ENCODE data around the gene DCTN5. TPM values are rescaled to one million over a fixed set of nuclear protein-coding genes. Genes with fewer than 3 reads are reported as not detected.
"Not testable (repeated sequence)": the region's sequence is repeated elsewhere in the genome, so short reads cannot be mapped to it uniquely, and the experiment has no call there.

The DCTN5 gene
- 23.9 and 46.1 TPM in 2 replicates for total RNA-seq (2014; rRNA removed; shearing (Covaris generic))

DNA sequence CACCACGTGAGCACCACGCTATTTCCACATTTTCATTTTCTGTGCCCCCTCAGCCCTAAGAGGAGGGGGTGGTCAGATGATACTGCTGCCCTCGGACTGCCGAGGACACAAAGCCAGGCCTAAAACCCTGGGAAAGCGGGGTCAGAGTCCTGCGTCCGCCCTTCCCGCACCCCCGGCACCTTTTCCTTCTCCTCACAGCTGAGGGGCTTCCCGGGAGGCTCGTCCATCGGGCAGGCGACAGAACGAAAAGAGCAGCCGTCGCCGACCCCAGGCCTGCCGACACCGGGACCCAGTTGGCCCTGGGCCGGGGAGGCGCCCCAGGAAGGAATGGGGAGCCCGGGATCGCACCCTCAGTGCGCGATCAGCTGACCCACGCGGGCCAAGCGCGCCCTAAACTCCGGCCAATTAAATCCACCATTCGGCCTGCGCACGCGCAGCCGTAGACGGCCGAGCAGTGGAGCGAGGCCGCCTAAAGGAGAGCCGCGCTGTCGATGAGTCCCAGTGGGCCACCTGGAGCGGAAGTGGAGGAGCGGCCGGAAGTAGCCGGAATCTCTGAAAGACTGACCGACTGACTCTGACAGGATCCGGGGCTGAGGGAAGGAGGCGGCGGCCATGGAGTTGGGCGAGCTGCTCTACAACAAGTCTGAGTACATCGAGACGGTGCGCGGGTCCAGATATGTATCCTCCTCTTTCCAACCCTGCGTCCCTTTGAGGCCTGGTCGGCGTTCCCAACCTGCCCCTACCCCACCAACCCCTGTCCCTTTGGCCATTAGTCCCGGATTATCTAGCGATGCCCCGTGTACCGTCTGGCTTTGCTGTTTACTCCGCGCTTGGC lies at the start of gene DCTN5, which contains the start of gene PALB2:
DCTN5 (plus strand) TSS at position 536 of the 835 bp plus-strand sequence; CDS start at position 613, 77 bp downstream.
PALB2 (minus strand) TSS at position 380 of the 835 bp plus-strand sequence; CDS start at position 227, 153 bp downstream.
- peak; percentile 95 for DNase-seq (ENCODE audit: low read depth)

DNA sequence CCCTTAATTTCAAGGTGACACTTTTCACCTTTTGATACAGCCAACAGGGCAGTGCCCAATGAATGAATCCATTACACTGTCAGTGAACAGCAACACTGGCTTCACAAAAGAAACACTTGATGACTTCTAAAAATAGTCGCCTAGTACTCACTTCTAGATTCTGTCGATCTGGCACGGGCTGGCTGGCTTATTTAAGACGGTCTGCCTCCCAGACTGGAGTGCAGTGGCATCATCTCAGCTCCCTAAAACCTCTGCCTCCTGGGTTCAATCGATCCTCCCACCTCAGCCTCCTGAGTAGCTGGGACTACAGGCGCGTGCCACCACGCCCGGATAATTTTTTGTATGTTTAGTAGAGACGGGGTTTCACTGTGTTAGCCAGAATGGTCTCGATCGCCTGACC lies 47.1 kb upstream of the DCTN5 start:
- DNase-seq (ENCODE audit: low read depth) = no peak

DNA sequence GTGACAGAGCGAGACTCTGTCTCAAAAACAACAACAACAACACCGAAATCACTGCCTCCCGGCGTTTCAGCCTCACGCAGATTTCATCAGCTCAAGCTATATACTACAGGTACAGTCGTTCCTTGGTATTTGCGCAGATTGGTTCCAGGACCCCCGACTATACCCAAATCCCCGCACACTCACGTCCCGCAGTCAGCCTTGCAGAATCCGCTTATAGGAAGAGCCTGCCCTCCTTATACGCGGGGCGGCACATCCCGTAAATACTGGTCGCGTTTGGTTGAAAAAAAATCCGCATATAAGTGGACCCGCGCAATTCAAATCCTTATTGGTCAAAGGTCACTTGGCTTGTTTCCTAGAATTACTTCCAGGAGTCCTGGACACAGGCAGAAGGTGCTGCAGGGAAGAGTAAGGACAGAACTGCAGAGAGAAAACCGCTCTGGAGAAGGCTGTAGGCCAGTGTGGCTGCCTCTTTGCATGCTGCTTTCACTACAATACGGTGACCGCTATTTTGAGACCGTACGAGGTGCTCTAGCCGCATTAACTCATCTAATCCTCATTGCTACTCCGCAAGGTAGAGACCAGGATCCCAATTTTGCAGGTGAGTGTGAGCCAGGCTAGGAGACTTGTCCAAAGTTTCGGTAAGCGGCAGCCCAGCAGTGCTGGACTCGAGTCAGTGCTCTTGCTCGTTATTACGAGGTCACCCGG lies 45.9 kb upstream of the DCTN5 start:
- DNase-seq (ENCODE audit: low read depth) = no peak

DNA sequence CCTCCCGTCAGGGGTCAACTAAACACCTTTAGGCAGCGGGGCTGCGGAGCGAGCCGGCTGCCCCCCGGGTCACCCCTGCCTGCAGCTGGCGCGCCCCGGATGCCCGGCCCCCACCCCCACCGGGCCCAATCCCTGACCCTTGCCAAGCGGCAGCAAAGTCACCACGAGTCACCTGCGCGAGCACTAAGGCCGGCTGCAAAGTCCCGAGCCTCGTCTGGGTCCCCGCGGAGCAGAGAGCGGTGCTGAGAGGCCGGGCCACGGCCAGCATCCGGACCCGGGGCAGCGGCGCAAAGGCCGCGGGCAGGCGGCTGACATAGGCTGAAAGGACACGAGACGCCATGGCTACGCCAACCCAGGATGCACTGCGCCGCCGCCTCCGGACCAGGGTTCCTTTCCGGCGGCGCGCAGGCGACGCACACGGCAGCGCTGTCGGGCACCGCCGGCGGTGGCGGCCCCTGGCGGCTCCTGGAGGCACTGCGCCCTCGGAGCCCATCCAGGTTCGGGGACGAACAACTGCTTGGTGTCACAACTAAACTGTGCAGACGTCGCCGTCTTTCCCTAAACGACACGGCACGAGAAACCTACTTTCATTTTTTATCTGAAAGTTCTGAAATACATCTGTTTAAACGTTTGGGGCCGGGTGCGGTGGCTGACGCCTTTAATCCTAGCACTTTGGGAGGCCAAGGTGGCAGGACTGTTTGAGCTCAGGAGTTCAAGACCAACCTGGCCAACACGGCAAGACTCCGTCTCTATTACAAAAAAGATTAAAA lies 45.1 kb upstream of the DCTN5 start, which contains the start of gene NDUFAB1:
NDUFAB1 (minus strand) TSS at position 366 of the 770 bp plus-strand sequence; CDS start at position 340, 26 bp downstream.
- peak; percentile 91 for DNase-seq (ENCODE audit: low read depth)

DNA sequence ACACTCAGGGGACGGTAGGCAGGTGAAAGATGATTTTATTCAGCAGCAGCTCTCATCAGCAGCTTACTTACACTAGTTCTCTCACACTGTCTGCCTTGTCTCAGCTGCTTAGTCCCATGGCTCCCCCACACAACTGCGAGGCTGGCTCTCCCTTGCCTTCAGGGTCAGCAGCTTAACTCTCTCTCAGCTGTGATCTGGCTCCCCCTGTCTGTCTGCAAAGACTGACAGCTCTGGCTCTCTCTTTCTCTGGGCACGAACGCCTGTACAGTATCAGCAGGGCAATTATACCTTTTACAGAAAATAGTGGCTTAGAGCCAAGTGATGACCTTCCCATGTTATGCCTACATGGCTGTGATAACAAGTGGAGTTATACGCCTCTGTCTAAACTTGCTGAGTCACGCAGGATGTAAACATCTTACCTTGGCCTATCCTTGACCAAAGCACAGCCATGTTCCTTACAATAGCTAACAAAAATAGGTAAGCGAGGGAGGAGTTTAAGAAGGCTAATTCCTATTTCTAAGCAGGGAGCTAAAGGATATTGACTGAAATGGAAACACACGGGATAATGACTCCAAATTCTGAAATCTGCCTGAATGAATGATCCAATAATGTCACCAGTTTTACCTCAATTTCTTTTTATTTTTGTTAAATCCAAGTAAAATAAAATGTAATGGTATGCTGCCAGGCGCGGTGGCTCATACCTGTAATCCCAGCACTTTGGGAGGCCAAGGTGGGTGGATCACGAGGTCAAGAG lies 44.1 kb upstream of the DCTN5 start:
- peak; percentile 29 for DNase-seq (ENCODE audit: low read depth)

DNA sequence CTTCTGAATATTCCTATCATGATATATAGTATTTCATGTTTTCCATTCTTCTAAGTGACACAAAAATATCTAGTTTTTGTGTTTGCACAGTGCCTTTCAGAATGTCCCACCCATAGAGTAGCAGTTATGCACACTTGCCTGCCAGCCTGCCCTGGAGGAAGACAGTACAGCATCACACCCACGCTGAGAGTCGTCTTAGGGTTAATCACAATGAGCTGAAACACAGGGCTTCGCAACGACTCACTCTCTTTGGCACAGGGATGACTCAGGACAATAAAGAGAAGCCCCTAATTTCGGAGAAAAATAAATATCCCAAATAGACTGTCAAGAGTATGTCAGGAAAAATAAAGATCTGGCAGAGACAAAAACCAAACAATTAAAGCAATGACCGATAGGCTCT lies 33.5 kb upstream of the DCTN5 start:
- DNase-seq (ENCODE audit: low read depth) = peak; percentile 37

DNA sequence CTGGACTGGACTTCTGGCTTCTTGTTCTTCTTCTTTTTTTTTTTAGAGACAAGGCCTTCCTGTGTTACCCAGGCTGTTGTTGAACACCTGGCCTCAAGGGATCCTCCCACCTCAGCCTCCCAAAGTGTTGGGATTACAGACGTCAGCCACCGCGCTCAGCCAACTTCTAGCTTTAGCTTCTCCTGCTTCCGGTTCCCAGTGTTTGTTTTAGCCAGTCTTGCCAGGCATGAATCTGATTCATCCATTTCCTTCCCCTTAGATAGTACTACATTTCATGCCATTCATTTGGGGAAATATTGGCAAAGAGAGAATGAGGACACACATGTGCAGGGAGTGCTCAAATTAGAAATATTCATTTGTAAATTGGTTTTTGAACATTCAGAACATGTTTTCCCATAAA lies 33.1 kb upstream of the DCTN5 start:
- peak; percentile 79 for DNase-seq (ENCODE audit: low read depth)

DNA sequence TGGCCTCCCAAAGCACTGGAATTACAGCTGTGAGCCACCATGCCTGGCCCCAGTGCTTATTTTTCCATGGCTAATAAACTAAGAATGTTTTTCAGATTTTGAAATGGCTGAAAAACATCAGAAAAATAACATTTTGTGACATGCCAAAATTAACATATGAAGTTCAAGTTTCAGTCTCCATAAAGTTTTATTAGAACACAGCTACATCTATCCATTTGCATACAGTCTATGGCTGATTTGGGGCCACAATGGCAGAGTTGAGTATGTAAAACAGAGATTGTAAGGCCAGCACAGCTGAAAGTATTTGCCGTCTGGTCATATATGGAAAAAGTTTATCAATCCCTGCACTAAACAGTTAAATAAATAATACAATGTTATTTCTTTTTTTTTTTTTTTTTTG lies 31.3 kb upstream of the DCTN5 start:
- no peak for DNase-seq (ENCODE audit: low read depth)

DNA sequence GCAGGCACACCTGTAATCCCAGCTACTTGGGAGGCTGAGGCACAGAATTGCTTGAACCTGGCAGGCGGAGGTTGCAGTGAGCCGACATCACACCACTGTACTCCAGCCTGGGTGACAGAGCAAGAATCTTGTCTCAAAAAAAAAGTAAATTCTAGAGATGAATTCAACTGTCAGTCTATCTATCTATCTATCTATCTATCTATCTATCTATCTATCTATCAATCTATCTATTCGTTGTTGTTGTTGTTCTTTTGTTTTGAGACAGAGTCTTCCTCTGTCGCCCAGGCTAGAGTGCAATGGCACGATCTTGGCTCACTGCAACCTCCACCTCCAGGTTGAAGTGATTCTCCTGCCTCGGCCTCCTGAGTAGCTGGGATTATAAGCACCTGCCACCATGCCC lies 30.4 kb upstream of the DCTN5 start:
- DNase-seq (ENCODE audit: low read depth) = not testable (repeated sequence)

DNA sequence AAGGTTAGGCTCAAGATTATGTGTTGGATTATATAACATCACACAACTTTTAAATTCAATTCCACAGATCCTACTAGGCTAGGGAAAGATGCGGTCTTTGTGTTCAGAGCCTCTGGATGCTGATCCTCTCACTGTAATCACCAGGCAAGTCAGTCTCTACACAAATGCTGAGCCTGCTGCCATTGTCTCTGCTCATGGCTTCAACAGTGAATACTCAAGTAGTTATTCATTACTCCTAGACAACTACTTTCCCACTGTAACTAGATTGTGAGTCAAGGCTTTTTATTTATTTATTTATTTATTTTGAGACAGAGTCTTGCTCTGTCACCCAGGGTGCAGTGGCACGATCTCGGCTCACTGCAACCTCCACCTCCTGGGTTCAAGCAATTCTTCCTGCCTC lies 29.3 kb upstream of the DCTN5 start:
- DNase-seq (ENCODE audit: low read depth) = no peak

DNA sequence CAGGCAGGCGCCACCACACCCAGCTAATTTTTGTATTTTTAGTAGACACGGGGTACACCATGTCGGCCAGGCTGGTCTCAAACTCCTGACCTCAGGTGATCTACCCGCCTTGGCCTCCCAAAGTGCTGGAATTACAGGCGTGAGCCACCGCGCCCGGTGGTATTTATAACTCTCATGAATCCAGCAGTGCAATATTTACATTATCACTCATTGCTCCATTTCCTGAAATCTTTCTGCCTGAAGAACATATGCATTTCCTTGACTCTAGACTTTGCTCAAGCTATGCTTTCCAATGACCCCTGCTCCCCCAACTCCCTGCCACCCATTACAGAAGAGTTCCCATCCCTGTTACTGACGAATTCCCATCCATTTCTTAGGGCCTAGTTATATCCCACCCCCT lies 25.5 kb upstream of the DCTN5 start:
- DNase-seq (ENCODE audit: low read depth) = no peak

DNA sequence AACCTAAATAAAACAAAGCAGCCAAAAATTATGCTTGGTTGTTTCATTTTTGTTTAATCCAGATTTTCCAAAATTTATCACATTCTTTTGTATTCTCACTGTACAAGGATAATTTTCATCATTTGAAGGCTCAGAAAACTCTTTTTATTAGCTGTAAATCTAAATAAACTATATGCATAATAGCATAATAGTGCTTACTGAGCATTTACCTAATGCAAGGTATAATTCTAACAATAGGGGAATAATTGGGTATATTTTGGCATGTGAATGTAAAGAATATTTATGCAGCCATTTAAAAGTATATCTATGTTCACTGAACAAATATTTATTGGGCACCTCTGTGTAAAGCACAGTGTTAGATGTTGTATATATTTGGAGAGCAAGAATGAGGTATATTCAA lies 17.2 kb upstream of the DCTN5 start:
- DNase-seq (ENCODE audit: low read depth) = no peak

DNA sequence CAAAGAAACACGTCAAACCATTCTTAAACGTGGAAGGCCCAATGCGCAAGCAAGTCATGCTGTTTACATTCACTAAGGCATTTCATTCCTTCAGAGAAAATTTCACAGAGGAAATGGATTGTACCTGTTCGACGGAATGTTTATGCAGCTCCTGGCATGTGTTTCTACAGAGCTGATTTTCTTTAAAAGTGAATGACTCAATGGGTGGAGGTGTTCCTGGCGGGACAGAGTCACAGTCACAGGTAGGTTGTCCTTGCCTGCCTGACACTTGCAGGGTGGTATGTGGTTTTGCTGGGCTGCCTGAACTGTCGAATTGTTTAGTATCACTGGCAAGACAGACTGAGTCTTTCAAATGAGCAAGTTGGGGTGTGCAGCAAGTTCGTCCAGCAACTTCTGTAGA lies 11.8 kb upstream of the DCTN5 start:
- DNase-seq (ENCODE audit: low read depth) = no peak

DNA sequence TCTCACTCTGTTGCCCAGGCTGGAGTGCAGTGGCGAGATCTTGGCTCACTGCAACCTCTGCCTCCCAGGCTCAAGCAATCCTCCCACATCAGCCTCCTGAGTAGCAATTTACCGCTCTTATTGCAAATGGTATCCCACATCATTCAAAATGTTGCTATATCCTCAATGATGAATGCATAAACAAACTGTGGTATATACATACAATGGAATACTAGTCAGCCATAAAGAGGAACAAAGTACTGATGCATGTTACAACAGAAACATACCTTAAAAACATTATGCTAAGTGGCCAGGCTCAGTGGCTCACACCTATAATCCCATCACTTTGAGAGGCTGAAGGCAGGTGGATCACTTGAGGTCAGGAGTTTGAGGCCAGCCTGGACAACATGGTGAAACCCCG lies 9.4 kb upstream of the DCTN5 start:
- not testable (repeated sequence) for DNase-seq (ENCODE audit: low read depth)

DNA sequence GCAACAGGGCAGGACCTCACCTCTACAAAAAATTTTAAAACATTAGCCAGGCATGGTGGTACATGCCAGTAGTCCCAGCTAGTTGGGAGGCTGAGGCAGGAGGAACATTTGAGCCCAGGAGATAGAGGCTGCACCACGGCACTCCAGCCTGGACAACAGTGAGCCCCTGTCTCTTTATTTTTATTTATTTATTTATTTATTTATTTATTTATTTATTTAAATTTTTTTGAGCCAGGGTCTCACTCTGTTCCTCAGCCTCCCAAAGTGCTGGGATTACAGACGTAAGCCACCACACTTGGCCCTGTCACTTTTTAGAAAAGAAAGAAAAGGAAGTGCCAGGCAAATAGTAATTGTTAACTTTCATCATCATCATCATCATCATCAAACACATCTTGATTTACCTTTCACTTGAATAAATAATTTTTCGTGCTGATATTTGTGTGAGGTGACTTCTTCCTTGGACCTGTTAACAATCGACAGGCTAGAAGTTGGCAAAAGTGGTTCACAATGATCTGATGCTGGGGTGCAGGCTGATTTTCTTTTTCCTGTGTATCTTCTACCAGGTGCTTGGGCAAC lies 6.7 kb upstream of the DCTN5 start:
- DNase-seq (ENCODE audit: low read depth) = no peak

DNA sequence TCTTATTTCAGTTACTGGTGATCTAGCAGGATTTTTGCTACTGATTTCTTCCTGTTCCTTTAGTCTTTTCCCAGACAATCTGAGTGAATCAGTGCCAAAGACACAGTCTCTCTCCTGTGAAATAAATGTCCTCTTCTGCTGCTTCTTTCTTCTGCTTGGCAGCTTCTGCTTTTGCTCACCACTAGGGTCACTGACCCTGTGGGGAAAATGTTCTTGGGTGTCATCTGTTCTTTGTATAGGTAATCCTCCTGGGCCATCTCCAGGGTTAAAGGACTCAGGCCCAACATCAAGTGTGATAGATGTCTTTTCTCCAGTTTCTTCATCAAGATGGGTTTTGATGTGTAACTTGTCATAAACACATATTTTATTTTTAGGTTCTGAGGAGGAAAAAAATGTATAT lies 5.3 kb upstream of the DCTN5 start:
- DNase-seq (ENCODE audit: low read depth) = no peak

DNA sequence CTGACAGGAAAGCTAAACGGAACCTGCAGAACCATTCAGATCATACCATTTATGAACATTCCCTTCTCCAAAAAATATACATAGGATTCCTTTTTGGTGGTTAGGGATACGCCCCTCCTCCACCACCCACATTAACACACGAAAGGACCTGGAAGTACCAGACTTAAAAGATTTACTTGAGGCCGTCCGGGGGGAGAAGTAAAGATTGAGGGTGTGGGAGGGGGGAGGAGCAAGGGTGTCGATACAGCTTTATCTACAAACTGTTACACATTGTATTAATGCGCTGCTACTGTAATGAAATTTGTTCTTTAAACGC lies 693 bp upstream of the DCTN5 start:
- DNase-seq (ENCODE audit: low read depth) = peak; percentile 2

DNA sequence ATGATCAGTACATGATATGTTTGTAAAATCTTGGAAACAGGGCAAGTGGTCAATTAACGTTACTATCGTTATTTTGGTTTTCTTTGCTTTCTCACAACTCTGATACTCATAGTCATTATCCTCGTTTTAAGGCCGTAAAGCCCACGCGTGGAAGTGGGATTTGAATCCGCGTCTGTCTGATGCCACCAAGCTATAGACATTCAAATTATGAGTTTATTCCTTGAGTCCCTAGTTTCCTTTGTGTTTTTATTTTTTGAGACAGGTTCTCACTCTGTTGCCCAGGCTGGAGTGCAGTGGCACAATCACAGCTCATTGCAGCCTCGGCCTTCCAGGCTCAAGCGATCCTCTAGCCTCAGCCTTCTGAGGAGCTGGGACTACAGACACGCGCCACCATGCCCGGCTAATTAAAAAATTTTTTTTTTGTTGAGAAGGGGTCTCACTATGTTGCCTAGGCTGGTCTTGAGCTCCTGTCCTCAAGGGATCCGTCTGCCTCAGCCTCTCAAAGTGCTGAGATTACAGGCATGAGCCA lies 1.0 kb downstream of the DCTN5 start:
- no peak for DNase-seq (ENCODE audit: low read depth)

DNA sequence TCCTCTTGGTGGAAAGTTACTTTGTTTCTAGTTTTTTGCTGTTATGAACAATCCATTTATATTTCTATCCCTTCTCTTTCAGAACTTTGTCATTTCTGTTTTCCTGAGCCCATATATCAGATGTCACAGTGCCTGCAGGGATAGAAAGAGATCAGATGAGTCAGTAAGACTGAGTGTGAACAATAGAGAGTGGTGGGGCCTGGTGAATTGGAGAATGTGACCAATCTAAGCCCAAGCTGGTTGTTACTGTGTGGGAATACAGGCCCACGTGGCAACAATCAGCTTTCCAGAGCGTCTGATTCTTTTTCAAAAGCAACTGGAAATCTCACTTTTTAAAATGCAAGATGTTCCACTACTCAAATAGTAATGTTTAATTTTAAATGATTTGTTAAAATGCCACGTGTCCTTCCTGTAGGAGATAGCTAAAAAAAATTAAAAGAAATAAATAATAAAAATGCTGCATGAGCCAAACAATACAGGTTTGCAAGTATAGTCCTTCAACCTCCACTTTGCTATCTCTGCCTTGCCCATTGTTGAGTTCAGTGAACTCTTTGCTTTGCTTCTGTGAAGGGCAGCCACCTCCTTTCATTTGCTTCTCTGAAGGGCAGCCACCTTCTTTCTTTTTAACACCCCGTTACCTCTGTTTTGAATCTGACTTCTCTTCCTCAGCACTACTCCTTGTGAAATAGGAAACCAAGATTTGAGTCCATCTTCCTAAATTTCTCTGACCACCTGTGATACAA lies 9.6 kb downstream of the DCTN5 start:
- peak; percentile 5 for DNase-seq (ENCODE audit: low read depth)

DNA sequence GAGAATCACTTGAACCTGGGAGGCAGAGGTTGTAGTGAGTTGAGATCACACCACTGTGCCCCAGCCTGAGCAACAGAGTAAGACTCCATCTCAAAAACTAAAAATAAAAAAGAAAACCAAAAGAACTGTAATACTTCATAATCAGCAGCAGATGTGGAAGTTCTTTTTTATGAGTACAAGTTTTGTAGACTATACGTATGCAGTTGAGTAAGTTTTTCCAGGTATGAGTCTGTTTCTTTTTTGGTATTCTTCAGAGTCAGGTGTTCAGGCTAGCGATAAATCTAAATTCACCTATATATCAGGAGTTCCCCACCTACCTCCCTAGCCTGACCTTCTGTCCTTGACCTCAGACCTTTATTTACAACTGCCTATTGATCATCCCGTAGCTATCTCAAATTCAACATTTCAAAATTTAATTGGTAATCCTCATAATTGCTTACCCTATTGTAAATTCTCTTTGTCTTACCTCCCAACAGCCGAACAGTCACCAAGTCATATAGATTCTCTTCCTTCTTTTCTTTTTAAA lies 10.7 kb downstream of the DCTN5 start:
- DNase-seq (ENCODE audit: low read depth) = no peak
